ENCODE measurements around the gene RFX2. TPM values are rescaled to one million over a fixed set of nuclear protein-coding genes. Genes with fewer than 3 reads are reported as not detected.
A peak's percentile ranks its signal among the peaks of the same experiment; 100 is the strongest.

The RFX2 gene
- total RNA-seq, 1 experiment from 2014 or later = 3.7 TPM

- DNase-seq = no peak
- no peaks in the 10 kb centered on the region for H3K36me3 Mint-ChIP-seq (ENCODE audit: insufficient read depth in 1 of 3, low read depth in 3 of 3)
- no peak overlapping the region for H4K5ac ChIP-seq (ENCODE audit: insufficient read length, low read depth, low read length)
- H3K27me3 Mint-ChIP-seq (ENCODE audit: low read depth) = peaks cover 41% of the 10 kb centered on the region
- H3K79me2 ChIP-seq (ENCODE audit: insufficient read depth, low read length) = no peaks in the 10 kb centered on the region
- H3K9me3 ChIP-seq (ENCODE audit: control insufficient read depth, low read depth, low read length) = no peaks in the 10 kb centered on the region
- H3K4me3 Mint-ChIP-seq = no peak overlapping the region
- peak overlapping the region; percentile 93 for H4K91ac ChIP-seq (ENCODE audit: insufficient read length, low read depth, low read length)
- no peak overlapping the region for H2BK120ac ChIP-seq (ENCODE audit: low read depth, low read length, poor library complexity, severe bottlenecking)
- peak overlapping the region; percentile 38; the same call in 1 of the 2 replicates for H3K4ac ChIP-seq (ENCODE audit: low read depth, low read length)
- H2BK20ac ChIP-seq (ENCODE audit: low read depth, low read length, poor library complexity, severe bottlenecking) = no peak overlapping the region
- peak overlapping the region; percentile 53 for H2BK12ac ChIP-seq (ENCODE audit: insufficient read length, low read depth, low read length)
- peak overlapping the region in 2 of 3 experiments; percentile 21 to 70; a peak in 1 of 7 replicates for H3K27ac Mint-ChIP-seq
- H3K14ac ChIP-seq (ENCODE audit: insufficient read depth, low read length) = peak overlapping the region; percentile 66
- H3K79me1 ChIP-seq (ENCODE audit: insufficient read depth, low read depth, low read length, poor library complexity, severe bottlenecking) = no peaks in the 10 kb centered on the region
- no peak overlapping the region for H3T11ph ChIP-seq (ENCODE audit: low read length)
- TF ChIP-seq CTCF (conservative IDR thresholded peaks at IDR 0.05) = no peak
- H2BK5ac ChIP-seq (ENCODE audit: insufficient read length, low read length) = no peak overlapping the region
- H3K23me2 ChIP-seq (ENCODE audit: insufficient read length, low read depth, low read length, poor library complexity, severe bottlenecking) = no peaks in the 10 kb centered on the region
- H2BK15ac ChIP-seq (ENCODE audit: low read depth, low read length) = no peak overlapping the region; the same call in 1 of the 2 replicates
- peaks cover 20 to 23% of the 10 kb centered on the region in 2 experiments for H3K4me1 Mint-ChIP-seq
- H3K18ac ChIP-seq (ENCODE audit: insufficient read length, low read depth, low read length) = peak overlapping the region; percentile 73
- no peaks in the 10 kb centered on the region for H4K20me1 ChIP-seq (ENCODE audit: control insufficient read depth, insufficient read depth, insufficient read length)
- no peak overlapping the region for H3K27ac ChIP-seq (ENCODE audit: insufficient read length, low read depth, low read length)
- no peak overlapping the region for H4K8ac ChIP-seq (replicated peaks; ENCODE audit: insufficient read length, low read depth, low read length)
- no CpG with 5 or more reads among the region's 17 CpGs for WGBS (ENCODE audit: extremely low coverage, insufficient read length, low lambda C conversion rate)
- no peaks in the 10 kb centered on the region for H3K27me3 ChIP-seq (ENCODE audit: insufficient read depth, low read length)
- no peak overlapping the region for H3K9ac ChIP-seq (ENCODE audit: extremely low read depth, insufficient read length, low read length)
- no peak overlapping the region for H3K23ac ChIP-seq (ENCODE audit: insufficient read length, low read depth, low read length)
- H3K56ac ChIP-seq (ENCODE audit: insufficient read length, low read depth, low read length) = no peak overlapping the region
- no peak overlapping the region for H2AFZ ChIP-seq (ENCODE audit: low read length)
- H3K4me2 ChIP-seq (ENCODE audit: insufficient read depth, insufficient read length, low read length) = no peak overlapping the region
- H3K4me1 ChIP-seq (ENCODE audit: insufficient read depth, low read length) = peaks cover 4% of the 10 kb centered on the region
- H3K9me3 Mint-ChIP-seq = no peaks in the 10 kb centered on the region
- no peak overlapping the region for H2AK5ac ChIP-seq (ENCODE audit: insufficient read length, low read length)
Observed at GRCh38 chr19:6062961-6063575, 47.2 kb downstream of the RFX2 start.
